Measurements from ENCODE around the gene PDE6D.
"Not testable (repeated sequence)": the region's sequence is repeated elsewhere in the genome, so short reads cannot be mapped to it uniquely, and the experiment has no call there.

Gene PDE6D

GRCh38 chr2:231718799-231719198 is 62.3 kb downstream of the PDE6D start:
- no peak for DNase-seq (ENCODE audit: low read depth)

GRCh38 chr2:231717281-231718171 is 63.6 kb downstream of the PDE6D start:
- DNase-seq (ENCODE audit: low read depth), result peak; percentile 48

DNA sequence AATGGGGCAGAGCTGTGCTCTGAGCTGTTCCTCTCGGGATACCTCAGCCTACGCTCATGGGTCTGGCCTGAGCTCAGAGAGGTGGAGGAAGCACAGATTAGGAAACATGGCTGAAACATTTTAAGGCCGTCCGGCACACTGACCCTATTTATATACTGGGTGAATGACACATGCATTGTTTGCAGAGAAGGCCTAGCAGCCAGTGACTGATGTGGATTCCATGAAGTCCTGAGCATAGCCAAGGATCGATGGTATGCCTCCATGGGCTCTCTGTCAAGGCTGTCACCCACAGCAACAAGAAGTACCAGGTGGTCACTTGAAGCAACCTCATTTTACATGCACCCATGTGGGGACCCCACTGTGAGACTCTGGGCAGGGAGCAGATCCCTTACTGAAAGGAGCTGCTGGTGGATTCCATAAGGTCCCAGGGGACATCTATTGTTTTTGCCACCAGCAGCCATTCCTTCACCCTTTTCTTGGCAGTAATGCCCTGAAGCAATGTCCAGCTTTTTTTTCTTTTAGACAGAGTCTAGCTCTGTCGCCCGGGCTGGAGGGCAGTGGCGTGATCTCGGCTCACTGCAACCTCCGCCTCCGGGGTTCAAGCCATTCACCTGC is 64.3 kb downstream of the PDE6D start:
- DNase-seq (ENCODE audit: low read depth), result peak; percentile 84

DNA sequence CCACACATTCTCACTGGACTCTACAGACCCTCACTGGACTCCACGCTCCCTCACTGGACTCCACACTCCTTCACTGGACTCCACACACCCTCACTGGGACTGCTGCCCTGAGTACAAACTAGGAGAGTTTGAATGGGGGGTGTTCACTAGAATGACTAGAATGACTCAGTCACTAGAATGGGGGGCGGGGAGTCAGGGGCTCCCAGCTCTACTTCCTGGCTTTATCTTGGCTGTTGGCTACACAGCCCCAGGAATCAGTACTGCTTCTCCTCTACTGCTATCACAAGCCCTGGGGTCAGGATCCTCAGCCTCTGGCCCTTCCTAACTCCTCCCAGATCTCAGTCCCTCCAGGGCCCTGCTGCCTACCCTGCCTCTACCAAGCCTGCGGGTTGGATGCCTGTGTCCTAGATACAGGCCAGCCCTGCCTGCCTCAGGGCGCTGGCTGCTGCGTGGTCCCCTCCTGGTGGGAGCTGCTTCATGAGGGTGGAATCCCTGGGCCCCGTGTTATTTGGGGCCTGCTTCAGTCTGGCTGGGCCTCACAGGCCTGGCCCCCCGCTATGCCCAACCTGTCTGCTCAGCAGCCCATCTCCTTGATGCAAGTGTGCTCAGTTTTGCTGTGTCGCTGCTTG is 65.0 kb downstream of the PDE6D start:
- peak; percentile 76 for DNase-seq (ENCODE audit: low read depth)

DNA sequence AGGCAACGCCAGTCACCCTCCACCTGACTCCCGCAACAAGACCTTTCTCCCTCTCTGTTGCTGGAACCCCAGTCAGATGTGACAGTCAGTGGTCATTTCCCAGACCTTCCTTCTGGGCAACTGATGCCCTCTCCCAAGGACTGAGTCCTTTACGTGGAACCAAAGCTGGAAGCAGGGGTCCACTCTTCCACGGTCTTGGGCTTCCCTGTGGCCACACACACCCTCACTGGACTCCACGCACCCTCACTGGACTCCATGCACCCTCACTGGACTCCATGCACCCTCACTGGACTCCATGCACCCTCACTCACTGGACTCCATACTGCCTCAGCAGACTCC is 65.6 kb downstream of the PDE6D start:
- no peak for DNase-seq (ENCODE audit: low read depth)

- DNase-seq (ENCODE audit: low read depth), result peak; percentile 55
Observed at GRCh38 chr2:231714639-231715498, 66.2 kb downstream of the PDE6D start.

GRCh38 chr2:231713730-231714638 is 67.1 kb downstream of the PDE6D start:
- peak; percentile 88 for DNase-seq (ENCODE audit: low read depth)

DNA sequence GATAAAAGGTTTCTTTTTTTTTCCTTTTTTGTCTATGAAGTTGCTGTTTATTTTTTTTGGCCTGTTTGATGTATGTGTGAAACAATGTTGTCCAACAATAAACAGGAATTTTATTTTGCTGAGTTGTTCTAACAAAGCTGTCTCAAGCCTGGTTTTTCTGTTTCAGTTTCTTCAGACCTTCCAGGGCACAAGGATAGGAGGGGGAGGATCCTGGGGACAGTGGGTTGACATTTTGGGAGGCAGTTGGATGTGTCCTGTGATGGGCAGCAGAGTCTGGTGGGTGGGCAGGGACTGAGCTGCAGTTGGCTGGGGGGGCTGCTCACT is 67.7 kb downstream of the PDE6D start:
- not testable (repeated sequence) for DNase-seq (ENCODE audit: low read depth)

GRCh38 chr2:231712451-231713021 is 68.5 kb downstream of the PDE6D start:
- not testable (repeated sequence) for DNase-seq (ENCODE audit: low read depth)

DNA sequence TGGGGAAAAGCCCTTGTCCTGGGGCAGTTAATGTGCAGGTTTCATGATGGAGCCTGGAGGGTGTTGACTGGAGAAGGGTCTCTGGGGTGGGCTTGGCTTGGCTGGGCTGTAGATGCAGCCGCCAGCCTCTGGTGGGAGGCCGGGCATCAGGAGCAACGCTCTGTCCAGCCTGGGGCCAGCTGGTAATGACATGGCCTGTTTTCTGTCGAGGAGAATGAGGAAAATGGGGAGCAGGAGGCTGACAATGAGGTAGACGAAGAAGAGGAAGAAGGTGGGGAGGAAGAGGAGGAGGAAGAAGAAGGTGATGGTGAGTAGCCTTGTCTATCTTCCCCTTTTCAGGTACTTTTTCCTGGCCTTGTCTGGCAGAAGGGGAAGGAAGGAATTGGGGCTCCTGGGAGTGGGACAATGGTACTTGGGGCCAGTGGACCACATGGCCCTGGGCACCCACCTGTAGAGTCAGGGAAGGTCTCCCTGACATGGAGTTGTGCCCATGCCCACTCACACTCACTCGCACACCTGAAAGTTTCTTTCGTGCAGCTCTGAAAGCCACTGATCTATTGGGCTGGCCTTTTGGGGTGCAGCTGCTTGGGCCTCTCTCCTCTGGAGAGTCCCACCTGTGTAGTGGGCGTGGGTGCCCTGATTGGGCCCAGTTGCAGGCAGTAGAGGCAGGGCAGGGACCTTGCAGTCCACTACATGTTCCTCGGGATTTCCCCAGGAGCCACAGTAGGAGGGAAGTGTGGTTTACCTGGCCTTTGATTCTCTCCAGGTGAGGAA is 69.2 kb downstream of the PDE6D start:
- DNase-seq (ENCODE audit: low read depth), result no peak

DNA sequence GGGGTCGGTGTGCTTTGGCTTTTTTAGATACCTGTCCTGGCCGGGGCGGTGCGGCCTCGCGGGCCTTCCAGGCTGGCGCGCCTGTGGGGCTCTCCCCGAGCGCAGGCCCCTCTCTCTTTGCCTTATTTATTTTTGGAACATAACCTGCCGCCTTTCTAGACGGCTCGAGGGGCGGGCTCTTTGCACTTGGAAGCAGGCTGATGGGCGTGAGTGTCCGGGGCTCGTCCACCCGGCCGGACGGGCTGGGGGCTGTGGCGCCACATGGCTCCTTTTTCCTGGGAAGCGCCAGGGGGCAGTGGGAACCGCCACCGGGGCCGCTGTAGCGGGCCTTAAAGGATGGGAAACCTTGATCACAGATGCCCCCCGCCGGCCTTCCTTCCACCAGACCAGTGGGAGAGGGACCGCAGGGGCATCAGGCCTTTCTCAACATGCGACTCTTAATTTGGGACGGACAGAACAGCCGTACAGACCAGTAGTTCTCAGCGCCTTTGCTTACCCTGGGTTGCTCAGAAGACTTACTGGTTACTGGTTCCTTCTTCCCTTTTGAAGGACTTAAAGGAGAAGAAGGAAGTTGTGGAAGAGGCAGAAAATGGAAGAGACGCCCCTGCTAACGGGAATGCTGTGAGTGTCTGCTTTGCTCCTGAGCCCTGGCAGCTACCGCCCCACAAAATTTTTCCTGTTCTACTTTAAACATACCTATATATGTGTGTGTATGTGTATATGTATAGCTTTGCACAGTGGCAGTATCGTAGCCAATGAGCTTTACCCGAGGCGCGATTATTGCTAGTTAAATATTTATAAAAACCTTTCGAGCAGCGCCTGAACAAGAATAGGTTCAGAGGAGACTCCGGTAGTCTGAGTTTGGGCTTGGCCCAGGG is 70.0 kb downstream of the PDE6D start:
- DNase-seq (ENCODE audit: low read depth), result peak; percentile 44

GRCh38 chr2:231709981-231710798 is 70.9 kb downstream of the PDE6D start:
- peak; percentile 85 for DNase-seq (ENCODE audit: low read depth)

DNA sequence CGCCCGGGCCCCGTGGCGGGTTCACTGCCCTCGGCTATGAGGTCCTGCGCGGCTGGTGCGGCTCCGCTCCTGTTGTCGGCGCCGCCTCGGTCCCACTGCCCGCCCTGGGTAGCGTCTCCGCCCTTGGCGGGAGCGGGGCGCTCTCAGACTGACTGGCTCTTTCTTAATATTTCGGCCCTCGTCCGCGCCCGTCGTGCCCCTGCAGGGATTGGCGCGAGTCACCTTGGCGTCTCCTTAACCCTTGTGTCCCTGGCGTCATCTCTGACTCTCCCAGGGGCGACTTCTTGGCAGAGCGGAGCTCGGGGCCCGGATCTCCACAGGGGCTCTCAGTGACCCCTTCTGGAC is 71.5 kb downstream of the PDE6D start:
- DNase-seq (ENCODE audit: low read depth), result peak; percentile 33

DNA sequence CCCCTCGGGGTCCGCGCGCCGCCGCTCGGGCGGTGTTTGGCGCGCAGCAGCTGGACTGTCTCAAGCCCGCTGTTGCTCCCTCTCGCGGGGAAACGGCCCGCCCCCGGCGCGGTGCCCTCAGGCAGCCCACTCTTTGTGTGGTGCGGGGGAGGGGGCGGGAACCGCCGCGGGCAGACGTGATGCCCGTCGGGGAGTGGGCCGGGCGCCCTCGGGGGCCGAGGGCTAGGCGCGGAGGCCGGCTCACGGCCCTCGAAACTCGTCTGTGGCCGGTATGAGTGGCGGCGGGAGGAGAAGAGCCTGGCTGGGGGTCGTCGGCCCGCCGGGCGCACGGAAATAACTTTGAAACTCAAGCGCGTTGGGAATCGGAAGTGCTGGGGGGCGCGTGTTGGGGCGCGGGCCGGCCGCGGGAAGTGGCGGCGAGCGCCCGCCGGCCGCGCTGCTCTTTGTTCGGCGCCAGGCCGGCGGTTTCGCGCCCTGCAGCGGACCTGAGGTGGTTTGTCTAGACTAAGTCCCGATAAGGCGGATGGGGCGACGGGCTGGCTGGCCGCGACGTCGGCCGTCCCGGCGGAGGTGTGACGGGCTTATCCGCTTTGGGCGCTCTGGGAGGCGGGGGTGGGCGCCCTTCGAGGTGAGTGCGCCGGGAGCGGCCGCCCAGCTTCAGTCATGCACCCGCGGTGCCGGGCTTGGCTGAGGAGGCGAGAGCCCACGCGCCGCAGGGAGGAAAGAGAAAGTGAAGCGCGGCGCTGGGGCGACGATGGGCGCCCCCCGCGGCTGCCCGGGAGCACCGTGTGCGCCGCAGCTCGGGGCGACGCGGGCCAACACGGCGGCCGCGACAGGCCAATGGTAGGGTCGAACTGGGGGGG is 72.1 kb downstream of the PDE6D start:
- peak; percentile 47 for DNase-seq (ENCODE audit: low read depth)

- peak; percentile 99 for DNase-seq (ENCODE audit: low read depth)
Observed at GRCh38 chr2:231707927-231708772, 72.9 kb downstream of the PDE6D start, which contains the start of gene PTMA. Gene PTMA (plus strand): TSS chr2:231708525. CDS start chr2:231708707, 182 bp downstream.

DNA sequence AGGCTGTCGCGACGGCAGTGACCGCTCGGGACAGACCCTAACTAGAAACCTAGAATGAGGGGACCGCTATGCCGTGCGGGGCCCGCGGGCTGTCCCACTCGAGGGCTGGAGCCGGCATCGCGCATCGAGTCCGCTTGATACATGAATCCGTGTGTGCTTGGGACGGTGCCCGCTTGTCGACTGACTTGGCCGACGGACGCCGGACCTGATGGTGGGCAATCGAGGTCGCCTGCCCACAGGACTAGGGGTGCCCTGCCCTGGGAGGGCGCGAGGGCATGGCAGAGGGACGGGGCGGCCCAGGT is 73.5 kb downstream of the PDE6D start:
- no peak for DNase-seq (ENCODE audit: low read depth)

Measured in EH (cell line).